SKM-1 (cell line): ENCODE results near the gene EMC9.

ENCODE experiments used
- DNase-seq: peaks from one replicate; lab custom pipeline; 2025; ENCODE audit not compliant: unreplicated experiment; lab: John Stamatoyannopoulos, UW

Gene EMC9

GRCh38 chr14:24177041-24177825 is 35.8 kb upstream of the EMC9 start:
- no peak for DNase-seq

GRCh38 chr14:24176599-24176998 is 35.2 kb upstream of the EMC9 start:
- DNase-seq: no peak

- DNase-seq: no peak
Observed at GRCh38 chr14:24172871-24173281, 31.5 kb upstream of the EMC9 start.

GRCh38 chr14:24172261-24172860 is 31.0 kb upstream of the EMC9 start:
- no peak for DNase-seq

GRCh38 chr14:24171422-24172260 is 30.2 kb upstream of the EMC9 start, which contains the start of gene REC8:
Gene REC8, plus strand, starts transcription at chr14:24172080. Its CDS starts 473 bp downstream, at chr14:24172553.
- no peak for DNase-seq

- DNase-seq: no peak
Observed at GRCh38 chr14:24167469-24168114, 26.2 kb upstream of the EMC9 start.

GRCh38 chr14:24165785-24166184 is 24.4 kb upstream of the EMC9 start:
- no peak for DNase-seq

- DNase-seq: no peak
Observed at GRCh38 chr14:24164518-24164991, 23.2 kb upstream of the EMC9 start.

GRCh38 chr14:24162093-24162492 is 20.7 kb upstream of the EMC9 start:
- no peak for DNase-seq

GRCh38 chr14:24160850-24161804 is 19.7 kb upstream of the EMC9 start, which contains the start of gene IRF9:
Gene IRF9, plus strand, starts transcription at chr14:24161265. Its CDS starts 880 bp downstream, at chr14:24162145.
- peak; percentile 67 for DNase-seq

- DNase-seq: no peak
Observed at GRCh38 chr14:24160499-24160849, 19.1 kb upstream of the EMC9 start.

GRCh38 chr14:24159777-24160498 is 18.5 kb upstream of the EMC9 start:
- no peak for DNase-seq

- no peak for DNase-seq
Observed at GRCh38 chr14:24157331-24157730, 15.9 kb upstream of the EMC9 start.

GRCh38 chr14:24156840-24157239 is 15.4 kb upstream of the EMC9 start:
- no peak for DNase-seq

- DNase-seq: no peak
Observed at GRCh38 chr14:24155100-24155499, 13.7 kb upstream of the EMC9 start.

GRCh38 chr14:24151404-24152080 is 10.2 kb upstream of the EMC9 start:
- DNase-seq: no peak

GRCh38 chr14:24150993-24151392 is 9.6 kb upstream of the EMC9 start:
- DNase-seq: no peak

GRCh38 chr14:24150567-24150966 is 9.2 kb upstream of the EMC9 start:
- DNase-seq: no peak

GRCh38 chr14:24150061-24150460 is 8.7 kb upstream of the EMC9 start:
- no peak for DNase-seq
